GM10847 (cell line): ENCODE data around the gene SMIM30.

ENCODE experiments used
- POLR2A ChIP-seq: IDR thresholded peaks from 2 replicates; pipeline ENCODE4 v1.6.1; 2011; ENCODE audit not compliant: insufficient read length; ENCODE audit errors: extremely low read depth

SMIM30 gene

GRCh38 chr7:113119429-113119828, 1.1 kb upstream of the SMIM30 start:
- no peak for TF ChIP-seq POLR2A

GRCh38 chr7:113113912-113114311, 4.4 kb downstream of the SMIM30 start:
- TF ChIP-seq POLR2A = no peak

- no peak for TF ChIP-seq POLR2A
These were observed 8.6 kb downstream of the SMIM30 start for GRCh38 chr7:113109718-113110117.

GRCh38 chr7:113100121-113100603, 18.2 kb downstream of the SMIM30 start:
- no peak for TF ChIP-seq POLR2A

- no peak for TF ChIP-seq POLR2A
These were observed 19.0 kb downstream of the SMIM30 start for GRCh38 chr7:113099284-113099919.

GRCh38 chr7:113094517-113095249, 23.7 kb downstream of the SMIM30 start:
- TF ChIP-seq POLR2A = no peak

GRCh38 chr7:113093561-113093960, 24.8 kb downstream of the SMIM30 start:
- no peak for TF ChIP-seq POLR2A

GRCh38 chr7:113092762-113093161, 25.6 kb downstream of the SMIM30 start:
- no peak for TF ChIP-seq POLR2A

- TF ChIP-seq POLR2A = no peak
These were observed 31.0 kb downstream of the SMIM30 start for GRCh38 chr7:113087071-113087998.

GRCh38 chr7:113086431-113086888, 31.9 kb downstream of the SMIM30 start, which contains the start of gene GPR85:
GPR85 (minus strand) TSS chr7:113086827; CDS start chr7:113084721, 2,106 bp downstream.
- no peak for TF ChIP-seq POLR2A

GRCh38 chr7:113085781-113086390, 32.5 kb downstream of the SMIM30 start:
- TF ChIP-seq POLR2A = no peak

- TF ChIP-seq POLR2A = no peak
These were observed 33.7 kb downstream of the SMIM30 start for GRCh38 chr7:113084496-113085172.

GRCh38 chr7:113083816-113084495, 34.4 kb downstream of the SMIM30 start:
- no peak for TF ChIP-seq POLR2A

GRCh38 chr7:113083132-113083815, 35.1 kb downstream of the SMIM30 start:
- no peak for TF ChIP-seq POLR2A

- TF ChIP-seq POLR2A = no peak
These were observed 40.0 kb downstream of the SMIM30 start for GRCh38 chr7:113078331-113078730.
